ENCODE results near the gene ZNF628. TPM values are rescaled to one million over a fixed set of nuclear protein-coding genes. Genes with fewer than 3 reads are reported as not detected.

Gene ZNF628
- total RNA-seq: 10 to 100 TPM in 1 of 3 donors, 1 to 10 TPM in 2; 6.8 to 11.1 (median 7.9) TPM
- long read RNA-seq, donor 1, transcript ZNF628-201 (1 exons, 3,177 nt): major isoform, 10 of 10 reads
- long read RNA-seq, donor 1, partial matches to known transcripts: 0 of 10 reads
- long read RNA-seq, donor 1, other reads (novel, unspliced or antisense): 0 of 10 reads
- long read RNA-seq, donor 2, partial matches to known transcripts: 0 of 1 reads
- long read RNA-seq, donor 2, other reads (novel, unspliced or antisense): 0 of 1 reads

- Histone ChIP-seq H3K9me3 (no peaks in the 10 kb centered on the region), H3K36me3 (ENCODE audit: low read depth) (no peaks in the 10 kb centered on the region), H3K4me3 (peak within 1 kb of the TSS; percentile 50), H3K4me1 (ENCODE audit: low read depth) (peaks cover 12% of the 10 kb centered on the region)
- DNase-seq (peak; percentile 99 to 100 (median 99)), ATAC-seq (peak; percentile 97)
- TF ChIP-seq, protein P1, sequence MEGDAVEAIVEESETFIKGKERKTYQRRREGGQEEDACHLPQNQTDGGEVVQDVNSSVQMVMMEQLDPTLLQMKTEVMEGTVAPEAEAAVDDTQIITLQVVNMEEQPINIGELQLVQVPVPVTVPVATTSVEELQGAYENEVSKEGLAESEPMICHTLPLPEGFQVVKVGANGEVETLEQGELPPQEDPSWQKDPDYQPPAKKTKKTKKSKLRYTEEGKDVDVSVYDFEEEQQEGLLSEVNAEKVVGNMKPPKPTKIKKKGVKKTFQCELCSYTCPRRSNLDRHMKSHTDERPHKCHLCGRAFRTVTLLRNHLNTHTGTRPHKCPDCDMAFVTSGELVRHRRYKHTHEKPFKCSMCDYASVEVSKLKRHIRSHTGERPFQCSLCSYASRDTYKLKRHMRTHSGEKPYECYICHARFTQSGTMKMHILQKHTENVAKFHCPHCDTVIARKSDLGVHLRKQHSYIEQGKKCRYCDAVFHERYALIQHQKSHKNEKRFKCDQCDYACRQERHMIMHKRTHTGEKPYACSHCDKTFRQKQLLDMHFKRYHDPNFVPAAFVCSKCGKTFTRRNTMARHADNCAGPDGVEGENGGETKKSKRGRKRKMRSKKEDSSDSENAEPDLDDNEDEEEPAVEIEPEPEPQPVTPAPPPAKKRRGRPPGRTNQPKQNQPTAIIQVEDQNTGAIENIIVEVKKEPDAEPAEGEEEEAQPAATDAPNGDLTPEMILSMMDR (IDR thresholded peaks at IDR 0.05): no peak
- intact Hi-C loops (cut with DNase I, micrococcal nuclease): no loop called here
Observed at GRCh38 chr19:55476100-55476775, at the start of gene ZNF628. TSS of gene ZNF628 (plus strand) at chr19:55476617. CDS start at chr19:55479911, 3,294 bp downstream.

DNA sequence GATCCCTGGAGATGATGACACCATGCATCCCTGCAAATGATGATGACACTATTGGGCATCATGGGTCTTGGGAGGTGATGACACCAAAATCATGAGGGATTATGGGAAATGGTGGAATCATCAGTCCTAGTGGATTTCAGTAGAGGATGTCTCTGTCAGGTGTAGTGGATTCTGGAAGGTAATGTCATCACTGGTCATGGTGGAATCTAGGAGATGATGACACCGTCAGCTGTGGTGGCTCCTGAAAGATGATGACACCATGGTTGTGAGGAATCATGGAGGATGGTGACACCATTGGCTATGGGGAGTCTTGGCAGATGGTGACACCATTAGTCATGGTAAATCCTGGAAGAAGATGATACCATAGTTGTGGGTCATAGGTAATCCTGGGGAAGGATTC, 45.2 kb upstream of the ZNF628 start:
- Histone ChIP-seq H3K36me3 (ENCODE audit: low read depth) (no peaks in the 10 kb centered on the region), H3K4me3 (no peak overlapping the region), H3K4me1 (ENCODE audit: low read depth) (no peaks in the 10 kb centered on the region), H3K9me3 (no peaks in the 10 kb centered on the region)
- DNase-seq (no peak), ATAC-seq (no peak)
- TF ChIP-seq, protein P1 (IDR thresholded peaks at IDR 0.05): no peak
- intact Hi-C loops (cut with DNase I, micrococcal nuclease): no loop called here

GRCh38 chr19:55432241-55432959, 44.0 kb upstream of the ZNF628 start:
- DNase-seq (no peak), ATAC-seq (no peak)
- H3K4me1 ChIP-seq (ENCODE audit: low read depth): no peaks in the 10 kb centered on the region
- no peaks in the 10 kb centered on the region for H3K9me3 ChIP-seq
- intact Hi-C loops (cut with DNase I, micrococcal nuclease): no loop called here
- no peaks in the 10 kb centered on the region for H3K36me3 ChIP-seq (ENCODE audit: low read depth)
- H3K4me3 ChIP-seq: no peak overlapping the region
- TF ChIP-seq, protein P1 (IDR thresholded peaks at IDR 0.05): no peak

- Histone ChIP-seq H3K9me3 (no peaks in the 10 kb centered on the region), H3K36me3 (ENCODE audit: low read depth) (no peaks in the 10 kb centered on the region), H3K4me1 (ENCODE audit: low read depth) (no peaks in the 10 kb centered on the region), H3K4me3 (no peak overlapping the region)
- no peak for DNase-seq
- TF ChIP-seq, protein P1 (IDR thresholded peaks at IDR 0.05): no peak
- ATAC-seq: no peak
- intact Hi-C loops (cut with DNase I, micrococcal nuclease): no loop called here
Observed at GRCh38 chr19:55433292-55433691, 43.1 kb upstream of the ZNF628 start.

DNA sequence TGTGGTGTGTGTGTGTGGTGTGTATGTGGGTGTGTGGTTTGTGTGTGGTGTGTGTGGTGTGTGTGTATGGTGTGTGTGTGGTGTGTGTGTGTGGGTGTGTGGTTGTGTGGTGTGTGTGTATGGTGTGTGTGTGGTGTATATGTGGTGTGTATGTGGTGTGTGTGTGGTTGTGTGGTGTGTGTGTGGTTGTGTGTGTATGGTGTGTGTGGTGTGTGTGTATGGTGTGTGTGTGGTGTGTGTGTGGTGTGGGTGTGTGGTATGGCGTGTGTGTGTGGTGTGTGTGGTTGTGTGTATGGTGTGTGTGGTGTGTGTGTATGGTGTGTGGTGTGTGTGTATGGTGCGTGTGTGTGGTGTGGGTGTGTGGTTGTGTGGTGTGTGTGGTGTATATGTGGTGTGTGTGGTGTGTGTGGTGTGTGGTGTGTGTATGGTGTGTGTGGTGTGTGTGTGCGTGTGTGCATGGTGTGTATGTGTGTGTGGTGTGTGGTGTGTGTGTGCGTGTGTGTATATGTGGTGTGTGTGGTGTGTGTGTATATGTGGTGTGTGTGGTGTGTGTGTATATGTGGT, 42.0 kb upstream of the ZNF628 start:
- ATAC-seq: no peak
- H3K4me3 ChIP-seq: no peak overlapping the region
- intact Hi-C loops (cut with DNase I, micrococcal nuclease): no loop called here
- no peaks in the 10 kb centered on the region for H3K36me3 ChIP-seq (ENCODE audit: low read depth)
- TF ChIP-seq, protein P1 (IDR thresholded peaks at IDR 0.05): no peak
- H3K9me3 ChIP-seq: no peaks in the 10 kb centered on the region
- no peak for DNase-seq
- no peaks in the 10 kb centered on the region for H3K4me1 ChIP-seq (ENCODE audit: low read depth)
